HG03060 (cell line): ENCODE measurements around the gene PACSIN2.

Source experiments
- ATAC-seq: cut with Tn5 transposase; IDR thresholded peaks from one replicate; pipeline ENCODE4 v1.9.1; 2021; ENCODE audit warnings: low read depth, moderate number of reproducible peaks; ENCODE audit not compliant: unreplicated experiment

The PACSIN2 gene

GRCh38 chr22:42871146-42872050 lies 143.6 kb downstream of the PACSIN2 start:
- no peak for ATAC-seq

GRCh38 chr22:42869888-42870480 lies 145.0 kb downstream of the PACSIN2 start:
- no peak for ATAC-seq

GRCh38 chr22:42869463-42869862 lies 145.5 kb downstream of the PACSIN2 start:
- ATAC-seq: no peak

- ATAC-seq: no peak
These were observed 146.1 kb downstream of the PACSIN2 start for GRCh38 chr22:42868751-42869251.

GRCh38 chr22:42866100-42866499 lies 148.8 kb downstream of the PACSIN2 start:
- no peak for ATAC-seq

- ATAC-seq: no peak
These were observed 149.4 kb downstream of the PACSIN2 start for GRCh38 chr22:42865536-42865935.

- no peak for ATAC-seq
These were observed 151.5 kb downstream of the PACSIN2 start for GRCh38 chr22:42863349-42863961.

- no peak for ATAC-seq
These were observed 152.8 kb downstream of the PACSIN2 start for GRCh38 chr22:42862045-42862734.

GRCh38 chr22:42860968-42861367 lies 154.0 kb downstream of the PACSIN2 start:
- no peak for ATAC-seq

- ATAC-seq: no peak
These were observed 157.0 kb downstream of the PACSIN2 start for GRCh38 chr22:42857845-42858481.

GRCh38 chr22:42856865-42857704 lies 157.9 kb downstream of the PACSIN2 start, which contains the start of gene ARFGAP3:
TSS of gene ARFGAP3 (minus strand) at chr22:42857273. CDS start at chr22:42857182, 91 bp downstream.
- ATAC-seq: no peak

- ATAC-seq: no peak
These were observed 158.6 kb downstream of the PACSIN2 start for GRCh38 chr22:42856179-42856864.

GRCh38 chr22:42855721-42856120 lies 159.2 kb downstream of the PACSIN2 start:
- no peak for ATAC-seq

- no peak for ATAC-seq
These were observed 159.7 kb downstream of the PACSIN2 start for GRCh38 chr22:42855211-42855610.

GRCh38 chr22:42848941-42849550 lies 165.9 kb downstream of the PACSIN2 start:
- no peak for ATAC-seq

- no peak for ATAC-seq
These were observed 167.8 kb downstream of the PACSIN2 start for GRCh38 chr22:42847110-42847509.

- ATAC-seq: no peak
These were observed 170.2 kb downstream of the PACSIN2 start for GRCh38 chr22:42844756-42845155.

GRCh38 chr22:42842658-42843370 lies 172.1 kb downstream of the PACSIN2 start:
- ATAC-seq: no peak
